HG02938 (cell line): ENCODE measurements around the gene PCDHA13.
"Not testable (repeated sequence)": the region's sequence is repeated elsewhere in the genome, so short reads cannot be mapped to it uniquely, and the experiment has no call there.

Experiments used
- ATAC-seq: cut with Tn5 transposase; IDR thresholded peaks from one replicate; pipeline ENCODE4 v1.9.1; 2021; ENCODE audit warnings: mild to moderate bottlenecking, moderate library complexity; ENCODE audit not compliant: unreplicated experiment

PCDHA13 gene

GRCh38 chr5:140881889-140882590 lies at the start of gene PCDHA13:
Gene PCDHA13 (plus strand): TSS chr5:140882124. CDS start chr5:140882269, 145 bp downstream.
- no peak for ATAC-seq

- no peak for ATAC-seq
Observed at GRCh38 chr5:140833993-140834392, 47.9 kb upstream of the PCDHA13 start, which contains the start of gene PCDHA7. Gene PCDHA7 (plus strand): TSS chr5:140834269. CDS start chr5:140834384, 115 bp downstream.

GRCh38 chr5:140834439-140835008 lies 47.4 kb upstream of the PCDHA13 start:
- not testable (repeated sequence) for ATAC-seq

GRCh38 chr5:140835622-140836510 lies 46.1 kb upstream of the PCDHA13 start:
- ATAC-seq = no peak

- ATAC-seq = no peak
Observed at GRCh38 chr5:140840978-140841962, 40.7 kb upstream of the PCDHA13 start, which contains the start of gene PCDHA8. Gene PCDHA8 (plus strand): TSS chr5:140841187. CDS start chr5:140841322, 135 bp downstream.

- no peak for ATAC-seq
Observed at GRCh38 chr5:140842798-140843733, 38.9 kb upstream of the PCDHA13 start.

GRCh38 chr5:140848139-140849102 lies 33.5 kb upstream of the PCDHA13 start, which contains the start of gene PCDHA9:
Gene PCDHA9 (plus strand): TSS chr5:140848382. CDS start chr5:140848496, 114 bp downstream.
- ATAC-seq = not testable (repeated sequence)

GRCh38 chr5:140849831-140850634 lies 31.9 kb upstream of the PCDHA13 start:
- not testable (repeated sequence) for ATAC-seq

- ATAC-seq = no peak
Observed at GRCh38 chr5:140855772-140856674, 25.9 kb upstream of the PCDHA13 start, which contains the start of gene PCDHA10. Gene PCDHA10 (plus strand): TSS chr5:140855897. CDS start chr5:140856049, 152 bp downstream.

- ATAC-seq = no peak
Observed at GRCh38 chr5:140857177-140857986, 24.5 kb upstream of the PCDHA13 start.

GRCh38 chr5:140857987-140858240 lies 24.0 kb upstream of the PCDHA13 start:
- no peak for ATAC-seq

- ATAC-seq = no peak
Observed at GRCh38 chr5:140862441-140863295, 19.3 kb upstream of the PCDHA13 start.

- no peak for ATAC-seq
Observed at GRCh38 chr5:140868721-140869554, 13.0 kb upstream of the PCDHA13 start, which contains the start of gene PCDHA11. Gene PCDHA11 (plus strand): TSS chr5:140868957. CDS start chr5:140869104, 147 bp downstream.
